K562 (cell line): ENCODE measurements around the gene TMEM167B. TPM values are rescaled to one million over a fixed set of nuclear protein-coding genes. Genes with fewer than 3 reads are reported as not detected.

Source experiments
- ATAC-seq: fragments of 200-7000 bp; cut with Tn5 transposase; 3 replicates; pipeline ENCODE4 v1.9.1; 2020; ENCODE audit warnings: moderate library complexity
- BruUV-seq: library from RNA; stranded (reverse); fragments of 400-500 nt; replicated peaks from 2 replicates; lab custom pipeline; 2021; lab: Mats Ljungman, UMichigan
- CTCF ChIA-PET: fragments of 300-600 bp; formaldehyde crosslinking; extraction: SDS; loops from one replicate; lab custom pipeline; 2021; ENCODE audit warnings: low intra/inter-chr PET ratio; lab: Yijun Ruan, JAX
- POLR2A ChIA-PET: fragments of 300-600, 350-650 bp; sonication (Branson Sonifier 250); formaldehyde crosslinking; extraction: SDS; loops from one replicate; lab custom pipeline; 2021; ENCODE audit warnings: antibody characterized with exemption, inconsistent platforms; lab: Yijun Ruan, JAX
- DNase-seq, 4 experiments: peaks; one replicate each; pipeline versions ENCODE4 v3.0.0 to v3.0.0-alpha.2; 2011 to 2018; ENCODE audit warnings: low spot score in 3 of 4, mixed read lengths in 3 of 4; ENCODE audit errors: extremely low read depth in 1 of 4
- FAIRE-seq: peaks from 2 replicates; lab custom pipeline; 2011; peaks lifted over from hg19 to GRCh38; lab: Jason Lieb, UNC
- H2AFZ ChIP-seq: 2 replicates; pipeline ENCODE4 v1.6.0; 2011; ENCODE audit warnings: low read depth, low read length, control low read depth, inconsistent platforms
- H3K27ac ChIP-seq: fragments of 200-600 bp; 3 replicates; pipeline ENCODE4 v1.8.0; 2011; ENCODE audit warnings: low read depth, mild to moderate bottlenecking, control low read depth, inconsistent platforms, low read length, moderate library complexity, mixed read lengths; ENCODE audit errors: extremely low read depth
- H3K27me3 ChIP-seq, 2 experiments: fragments of 300-600 bp in 1 of 2; 2 replicates in 1 of 2; 3 replicates in 1 of 2; pipeline versions ENCODE4 v1.6.0 to v1.8.0; 2011; ENCODE audit warnings: inconsistent platforms in 2 of 2, low read length in 2 of 2, mild to moderate bottlenecking in 1 of 2, mixed read lengths in 1 of 2, moderate library complexity in 1 of 2; ENCODE audit not compliant: control insufficient read depth in 2 of 2, insufficient read depth in 2 of 2
- H3K36me3 ChIP-seq: fragments of 300-600 bp; 3 replicates; pipeline ENCODE4 v1.8.0; 2011; ENCODE audit warnings: mild to moderate bottlenecking, low read length, inconsistent platforms; ENCODE audit not compliant: control insufficient read depth, insufficient read depth
- H3K4me1 ChIP-seq, 2 experiments: fragments of 200-600 bp in 1 of 2; replicated peaks in 1 of 2; 2 replicates in 1 of 2; 3 replicates in 1 of 2; pipeline versions ENCODE4 v1.5.1 to v1.8.0; 2011; ENCODE audit warnings: inconsistent platforms in 2 of 2, low read length in 2 of 2, mild to moderate bottlenecking in 1 of 2, mixed read lengths in 1 of 2, moderate library complexity in 1 of 2; ENCODE audit not compliant: control insufficient read depth in 2 of 2, insufficient read depth in 2 of 2
- H3K4me2 ChIP-seq: 2 replicates; pipeline ENCODE4 v1.6.1; 2011; ENCODE audit warnings: low read length, control low read depth, inconsistent platforms, mixed read lengths; ENCODE audit not compliant: insufficient read depth
- H3K4me3 ChIP-seq: fragments of 200-600 bp; sonication (generic), shearing (Covaris generic); 2 replicates; pipeline ENCODE4 v1.5.1; 2016; ENCODE audit warnings: control low read depth, inconsistent platforms
- H3K79me2 ChIP-seq: fragments of 200-600 bp; 3 replicates; pipeline ENCODE4 v1.8.0; 2011; ENCODE audit warnings: low read length, inconsistent platforms; ENCODE audit not compliant: control insufficient read depth, insufficient read depth
- H3K9ac ChIP-seq, 2 experiments: 2 replicates each; pipeline versions ENCODE4 v1.6.0 to v1.6.1; 2011; ENCODE audit warnings: low read depth in 2 of 2, low read length in 2 of 2, control low read depth in 1 of 2, inconsistent platforms in 1 of 2, mild to moderate bottlenecking in 1 of 2, mixed read lengths in 1 of 2; ENCODE audit not compliant: insufficient read depth in 1 of 2
- H3K9me1 ChIP-seq: one replicate; pipeline ENCODE4 v1.6.0; 2011; ENCODE audit warnings: inconsistent platforms, mild to moderate bottlenecking, low read length, moderate library complexity; ENCODE audit not compliant: control insufficient read depth, insufficient read depth
- H3K9me3 ChIP-seq: replicated peaks from 2 replicates; pipeline ENCODE4 v1.5.1; 2011; ENCODE audit warnings: low read depth, low read length, inconsistent platforms; ENCODE audit not compliant: control insufficient read depth, insufficient read depth
- H4K20me1 ChIP-seq: replicated peaks from 2 replicates; pipeline ENCODE4 v1.6.1; 2011; ENCODE audit warnings: low read length, inconsistent platforms, mixed read lengths; ENCODE audit not compliant: control insufficient read depth, insufficient read depth
- ARID3A ChIP-seq: IDR thresholded peaks from 2 replicates; pipeline ENCODE4 v1.6.1; 2012; ENCODE audit warnings: low read depth, low read length, improper control_type of control experiment, borderline replicate concordance
- JUN ChIP-seq, 2 experiments: sonication (generic) in 1 of 2; formaldehyde crosslinking in 1 of 2; IDR thresholded peaks; 2 replicates each; pipeline versions ENCODE4 v1.6.1 to v1.8.0; 2012 to 2022; ENCODE audit warnings: borderline replicate concordance in 2 of 2, mild to moderate bottlenecking in 2 of 2, improper control_type of control experiment in 1 of 2, low read depth in 1 of 2, low read length in 1 of 2, missing genetic modification reagents in 1 of 2
- KLF16 ChIP-seq: IDR thresholded peaks from 2 replicates; pipeline ENCODE4 v1.6.1; 2016; ENCODE audit warnings: antibody characterized with exemption
- TCF3 ChIP-seq: sonication (generic); formaldehyde crosslinking; IDR thresholded peaks from 2 replicates; pipeline ENCODE4 v1.4.0; 2020; ENCODE audit warnings: mild to moderate bottlenecking, missing genetic modification reagents
- ZBTB33 ChIP-seq: sonication (generic); formaldehyde crosslinking; IDR thresholded peaks from 2 replicates; pipeline ENCODE4 v1.8.1; 2023; ENCODE audit warnings: mild to moderate bottlenecking, missing genetic modification reagents
- WGBS: fragments of 100-300 bp; shearing (Covaris generic); methylation state at CpG from one replicate; pipeline ENCODE4 v1.1.6; 2016; ENCODE audit warnings: low coverage, mixed read lengths; ENCODE audit not compliant: insufficient coverage; ENCODE audit errors: missing lambda C conversion rate; 5-methylcytosine and 5-hydroxymethylcytosine counted together
- in situ Hi-C: fragments of 300-500 bp; cut with MboI; formaldehyde crosslinking; loops from 4 replicates; pipeline ENCODE4 v1.15.0; 2018; ENCODE audit warnings: inconsistent platforms, mixed read lengths
- intact Hi-C: fragments of 100-400 bp; cut with micrococcal nuclease; formaldehyde crosslinking; loops from 2 replicates; pipeline ENCODE4 v1.14.2; 2022
- polyA plus RNA-seq, 8 experiments: library from polyadenylated mRNA; depleted of rRNA in 4 of 8; stranded (reverse) in 5 of 8; unstranded in 3 of 8; fragments of >200 nt; fragmentation: Nextera tagmentation in 2 of 8; fragmentation: Illumina TruSeq in 1 of 8; extraction: Ambion mirVana in 2 of 8; extraction: Trizol in 1 of 8; gene quantifications; 2 replicates each; pipeline versions ENCODE4 v1.2.1 to v1.2.3, GENCODE V29; 2011 to 2014; ENCODE audit warnings: inconsistent platforms in 1 of 8, missing spikeins in 1 of 8
- total RNA-seq, 7 experiments: library from RNA; depleted of rRNA in 6 of 7; stranded (reverse); fragments of >200 nt in 6 of 7; fragmentation: Illumina TruSeq in 2 of 7; extraction: Trizol in 2 of 7; gene quantifications; 2 replicates each; pipeline versions ENCODE4 v1.2.1 to v1.2.3, GENCODE V29; 2011 to 2021; ENCODE audit warnings: low replicate concordance in 1 of 7
- TF ChIP-seq, protein P1 (sequence below): sonication (generic); formaldehyde crosslinking; IDR thresholded peaks from 2 replicates; pipeline ENCODE4 v1.8.0; 2022; ENCODE audit warnings: mild to moderate bottlenecking, missing genetic modification reagents

Gene TMEM167B
- total and polyA plus RNA-seq, 9 of the 15 experiments (the other 6 are each of a cell fraction or from before 2014, with no cell fraction given), result 17.2 to 36.4 (median 32.2) TPM

- no peak for TF ChIP-seq ARID3A
Observed at GRCh38 chr1:109118089-109118488, 27.5 kb downstream of the TMEM167B start (continued).

GRCh38 chr1:109120356-109120755 is 29.8 kb downstream of the TMEM167B start:
- H3K9ac ChIP-seq, result no peak overlapping the region
- H3K4me3 ChIP-seq, result no peak overlapping the region
- H4K20me1 ChIP-seq, result no peaks in the 10 kb centered on the region
- H3K27ac ChIP-seq, result no peak overlapping the region
- H3K36me3 ChIP-seq, result no peaks in the 10 kb centered on the region
- H3K4me2 ChIP-seq, result no peak overlapping the region
- WGBS, result 70% methylated on average over 5 of the region's 5 CpGs
- H3K79me2 ChIP-seq, result no peaks in the 10 kb centered on the region
- CTCF ChIA-PET, result no interaction called here
- in situ Hi-C loops (no loop called here), intact Hi-C loops (no loop called here)
- peaks cover 0 to 2% of the 10 kb centered on the region in 2 experiments; a peak in 1 of 5 replicates for H3K4me1 ChIP-seq
- H3K9me1 ChIP-seq, result no peaks in the 10 kb centered on the region
- TF ChIP-seq, protein P1, sequence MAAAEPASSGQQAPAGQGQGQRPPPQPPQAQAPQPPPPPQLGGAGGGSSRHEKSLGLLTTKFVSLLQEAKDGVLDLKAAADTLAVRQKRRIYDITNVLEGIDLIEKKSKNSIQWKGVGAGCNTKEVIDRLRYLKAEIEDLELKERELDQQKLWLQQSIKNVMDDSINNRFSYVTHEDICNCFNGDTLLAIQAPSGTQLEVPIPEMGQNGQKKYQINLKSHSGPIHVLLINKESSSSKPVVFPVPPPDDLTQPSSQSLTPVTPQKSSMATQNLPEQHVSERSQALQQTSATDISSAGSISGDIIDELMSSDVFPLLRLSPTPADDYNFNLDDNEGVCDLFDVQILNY (CRISPR knock-in tag), result no peak
- TF ChIP-seq TCF3 (no peak), KLF16 (no peak), JUN (IDR thresholded peaks at IDR 0.05; ENCODE audit: borderline replicate concordance, low read depth, low read length) (no peak), JUN (CRISPR knock-in tag; IDR thresholded peaks at IDR 0.05; ENCODE audit: borderline replicate concordance) (no peak), ZBTB33 (CRISPR knock-in tag) (no peak)
- POLR2A ChIA-PET, result interaction anchor here (0.6 to 1.2 kb wide), 3 partner anchors 12 to 123 kb away, joined by 3 to 4 read pairs (median 3); no protein-coding TSS in a partner anchor
- H3K9me3 ChIP-seq, result no peaks in the 10 kb centered on the region
- no peaks in the 10 kb centered on the region for H3K27me3 ChIP-seq
- ATAC-seq (no peak), FAIRE-seq (no peak), DNase-seq (no peak)
- BruUV-seq, result no TSS peak
- H2AFZ ChIP-seq, result no peak overlapping the region
